Right lobe of liver (tissue), 6 donors: Measurements from ENCODE around the gene NTM. TPM values are rescaled to one million over a fixed set of nuclear protein-coding genes. Genes with fewer than 3 reads are reported as not detected.

Experiments
- ATAC-seq, 4 donors: fragments of 200-7000 bp; cut with Tn5 transposase; one replicate each; pipeline ENCODE4 v1.9.1; 2020; ENCODE audit warnings: mild to moderate bottlenecking in 4 of 4, moderate library complexity in 4 of 4
- DNase-seq, 3 donors: peaks; one replicate each; pipeline ENCODE4 v3.0.0-alpha.2; 2020
- H3K27ac ChIP-seq, 3 donors: fragments of 200-600 bp; one replicate each; pipeline ENCODE4 v1.8.0; 2022
- H3K27me3 ChIP-seq, 2 donors: fragments of 200-600 bp; one replicate each; pipeline ENCODE4 v1.8.0; 2022
- H3K36me3 ChIP-seq, 4 donors: fragments of 200-600 bp; sonication (generic) in 1 of 4; one replicate each; pipeline versions ENCODE4 v1.5.1 to v1.8.0; 2017 to 2022; ENCODE audit warnings: control low read depth in 1 of 4
- H3K4me1 ChIP-seq, 4 donors: fragments of 200-600 bp; sonication (generic) in 1 of 4; one replicate each; pipeline versions ENCODE4 v1.5.1 to v1.8.0; 2017 to 2022; ENCODE audit warnings: control low read depth in 1 of 4
- H3K4me3 ChIP-seq, 3 donors: fragments of 200-600 bp; one replicate each; pipeline ENCODE4 v1.8.0; 2022
- H3K9me3 ChIP-seq, 4 donors: fragments of 200-600 bp; sonication (generic) in 1 of 4; one replicate each; pipeline versions ENCODE4 v1.5.1 to v1.8.0; 2017 to 2022; ENCODE audit warnings: control low read depth in 1 of 4
- POLR2A ChIP-seq: fragments of 450-650 bp; IDR thresholded peaks from one replicate; pipeline ENCODE4 v1.6.1; 2017; ENCODE audit warnings: antibody characterized with exemption, mild to moderate bottlenecking
- WGBS: methylation state at CpG from one replicate; pipeline ENCODE4 v1.1.6; 2018; ENCODE audit warnings: low coverage, low lambda C conversion rate; ENCODE audit not compliant: insufficient coverage; ENCODE audit errors: missing lambda C conversion rate; 5-methylcytosine and 5-hydroxymethylcytosine counted together
- intact Hi-C, 2 donors: fragments of 100-400 bp; cut with DNase I; formaldehyde crosslinking; loops; one replicate each; pipeline versions ENCODE4 v1.11.2 to v1.14.1; 2022
- total RNA-seq, 6 experiments: library from RNA; depleted of rRNA in 2 of 6; stranded (reverse); fragments of >200 nt in 2 of 6; fragmentation: NEBNext Ultra II Directional in 3 of 6; extraction: Animal tissue kit (Norgen Biotek cat#: 25700) in 3 of 6; gene quantifications; one replicate each; pipeline versions ENCODE4 v1.1.0 to v1.2.4, GENCODE V29; 2016 to 2023
- TF ChIP-seq, protein P1 (sequence below), 4 donors: fragments of 200-600 bp in 3 of 4; fragments of 450-650 bp in 1 of 4; IDR thresholded peaks; one replicate each; pipeline versions ENCODE4 v1.5.1 to v1.8.0; 2016 to 2022; ENCODE audit warnings: antibody characterized with exemption in 4 of 4, mild to moderate bottlenecking in 2 of 4
- donor health status: DM: no; HTN: yes; CAD: no.
- donor health status: DM: no; HTN: no; CAD: no.
- donor health status: DM: no; HTN: no; CAD: no.
- donor health status: DM: no; HTN: yes; CAD: no.
- donor health status: DM: no; HTN: yes; CAD: no.

The NTM gene
- total RNA-seq, 6 experiments from 2014 or later = 0.35 TPM; not detected in 5

DNA sequence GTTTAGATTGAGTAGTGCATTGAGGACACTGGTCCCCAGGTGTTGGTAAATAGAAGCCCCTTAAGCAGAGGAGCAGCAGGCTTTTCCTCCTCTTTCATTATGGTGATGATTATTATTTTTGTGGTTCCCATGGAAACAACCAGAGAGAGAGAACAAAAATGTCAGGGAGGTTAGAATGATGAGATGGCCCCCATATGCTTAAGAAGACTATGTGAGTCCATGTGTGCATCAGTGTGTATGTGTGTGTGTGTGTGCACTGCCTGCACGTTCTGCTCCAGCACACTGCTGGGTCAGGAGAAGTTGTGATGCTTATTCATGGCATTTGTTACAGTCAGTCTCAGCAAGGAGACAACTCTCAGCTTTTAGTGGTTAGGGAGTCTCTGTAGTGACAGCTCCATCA lies 724.2 kb downstream of the NTM start:
- Histone ChIP-seq H3K4me1 (no peaks in the 10 kb centered on the region), H3K9me3 (no peaks in the 10 kb centered on the region), H3K27me3 (no peaks in the 10 kb centered on the region), H3K27ac (no peak overlapping the region), H3K36me3 (no peaks in the 10 kb centered on the region), H3K4me3 (no peak overlapping the region)
- TF ChIP-seq, protein P1, sequence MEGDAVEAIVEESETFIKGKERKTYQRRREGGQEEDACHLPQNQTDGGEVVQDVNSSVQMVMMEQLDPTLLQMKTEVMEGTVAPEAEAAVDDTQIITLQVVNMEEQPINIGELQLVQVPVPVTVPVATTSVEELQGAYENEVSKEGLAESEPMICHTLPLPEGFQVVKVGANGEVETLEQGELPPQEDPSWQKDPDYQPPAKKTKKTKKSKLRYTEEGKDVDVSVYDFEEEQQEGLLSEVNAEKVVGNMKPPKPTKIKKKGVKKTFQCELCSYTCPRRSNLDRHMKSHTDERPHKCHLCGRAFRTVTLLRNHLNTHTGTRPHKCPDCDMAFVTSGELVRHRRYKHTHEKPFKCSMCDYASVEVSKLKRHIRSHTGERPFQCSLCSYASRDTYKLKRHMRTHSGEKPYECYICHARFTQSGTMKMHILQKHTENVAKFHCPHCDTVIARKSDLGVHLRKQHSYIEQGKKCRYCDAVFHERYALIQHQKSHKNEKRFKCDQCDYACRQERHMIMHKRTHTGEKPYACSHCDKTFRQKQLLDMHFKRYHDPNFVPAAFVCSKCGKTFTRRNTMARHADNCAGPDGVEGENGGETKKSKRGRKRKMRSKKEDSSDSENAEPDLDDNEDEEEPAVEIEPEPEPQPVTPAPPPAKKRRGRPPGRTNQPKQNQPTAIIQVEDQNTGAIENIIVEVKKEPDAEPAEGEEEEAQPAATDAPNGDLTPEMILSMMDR (IDR thresholded peaks at IDR 0.05) = no peak
- no peak for TF ChIP-seq POLR2A
- DNase-seq (no peak), ATAC-seq (no peak)
- intact Hi-C loops = no loop called here
- 0% methylated on average over 1 of the region's 1 CpG for WGBS

DNA sequence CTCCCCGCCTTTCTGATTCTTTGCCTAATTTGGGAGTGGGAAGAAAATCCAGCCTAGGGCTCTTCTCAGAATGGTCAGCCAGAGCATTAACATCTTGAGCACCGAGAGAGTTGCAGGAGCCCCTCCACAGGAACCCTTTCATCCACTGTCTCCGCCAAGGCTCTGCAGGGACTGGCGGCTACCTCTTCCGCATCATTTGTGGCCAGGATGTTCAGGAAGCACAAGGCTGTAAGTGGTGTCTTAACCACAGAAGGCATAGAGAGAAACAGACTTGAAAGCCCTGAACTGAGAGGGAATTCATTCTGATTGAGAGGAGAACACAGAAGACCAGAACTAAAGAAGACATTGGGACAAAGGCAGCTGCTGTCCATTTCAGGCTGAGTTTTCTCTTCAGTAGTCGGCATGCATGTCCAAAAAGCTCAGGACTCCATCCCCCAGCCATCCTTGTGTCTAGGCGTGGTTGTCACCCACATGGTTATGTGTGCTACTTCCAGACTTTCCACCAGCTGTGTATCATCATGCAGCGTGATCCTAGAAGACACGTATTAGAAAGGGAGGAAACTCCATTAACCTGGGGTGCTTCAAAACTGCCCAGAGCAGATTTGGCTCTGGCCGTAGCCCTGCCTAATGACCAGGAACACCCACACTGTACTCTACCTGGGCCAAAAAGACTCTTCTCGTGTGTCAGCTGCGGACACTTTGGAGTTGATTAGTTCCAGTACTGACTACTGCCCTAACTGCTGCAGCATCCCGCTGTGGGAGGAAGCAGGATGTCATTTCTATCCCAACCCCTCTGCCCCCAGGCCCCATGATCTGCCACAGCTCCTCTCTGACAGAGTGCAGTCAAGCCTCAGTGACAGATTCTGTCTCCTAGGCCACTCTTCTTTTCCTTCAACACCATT lies 725.1 kb downstream of the NTM start:
- Histone ChIP-seq H3K4me3 (no peak overlapping the region), H3K27me3 (no peaks in the 10 kb centered on the region), H3K4me1 (no peaks in the 10 kb centered on the region), H3K9me3 (no peaks in the 10 kb centered on the region), H3K36me3 (no peaks in the 10 kb centered on the region), H3K27ac (no peak overlapping the region)
- intact Hi-C loops = no loop called here
- TF ChIP-seq, protein P1 (IDR thresholded peaks at IDR 0.05) = no peak
- no peak for TF ChIP-seq POLR2A
- DNase-seq = no peak
- 47% methylated on average over 11 of the region's 13 CpGs for WGBS
- no peak for ATAC-seq

DNA sequence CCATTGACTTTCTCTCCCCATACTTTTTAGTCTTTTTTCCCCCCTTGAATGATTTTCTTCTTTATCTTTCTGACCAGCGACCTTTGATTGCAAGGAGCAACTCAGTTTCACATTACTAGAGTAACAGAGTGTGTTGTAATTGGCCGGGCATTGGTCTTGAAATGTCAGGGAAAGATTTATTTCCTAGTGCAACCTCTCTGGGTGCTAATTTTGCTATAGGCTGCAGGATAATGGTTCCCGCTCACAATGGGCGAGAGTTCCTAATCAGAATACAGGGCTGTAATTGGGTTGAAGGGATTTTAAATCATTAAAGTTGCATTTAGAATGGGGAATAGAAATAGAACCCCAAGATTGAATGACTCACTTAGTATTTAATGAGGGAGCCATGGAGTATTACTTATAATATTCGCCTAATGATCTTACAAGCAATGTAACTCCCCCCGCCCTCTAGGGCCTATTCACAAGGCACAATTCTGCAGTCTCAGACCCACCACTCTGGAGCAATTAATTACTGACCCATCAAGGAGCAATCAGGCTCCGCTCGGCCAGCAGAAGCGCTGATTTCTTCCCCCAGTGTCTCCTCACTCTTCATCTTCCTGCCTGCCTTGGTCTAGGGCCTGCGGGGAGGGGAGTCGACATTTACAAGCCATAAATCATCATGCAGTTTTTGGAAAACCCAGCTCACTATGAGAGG lies 725.9 kb downstream of the NTM start:
- Histone ChIP-seq H3K9me3 (no peaks in the 10 kb centered on the region), H3K27ac (no peak overlapping the region), H3K36me3 (no peaks in the 10 kb centered on the region), H3K4me3 (no peak overlapping the region), H3K4me1 (no peaks in the 10 kb centered on the region), H3K27me3 (no peaks in the 10 kb centered on the region)
- no peak for TF ChIP-seq POLR2A
- TF ChIP-seq, protein P1 (IDR thresholded peaks at IDR 0.05) = no peak
- ATAC-seq (no peak), DNase-seq (no peak)
- 54% methylated on average over 11 of the region's 11 CpGs for WGBS
- intact Hi-C loops = no loop called here

DNA sequence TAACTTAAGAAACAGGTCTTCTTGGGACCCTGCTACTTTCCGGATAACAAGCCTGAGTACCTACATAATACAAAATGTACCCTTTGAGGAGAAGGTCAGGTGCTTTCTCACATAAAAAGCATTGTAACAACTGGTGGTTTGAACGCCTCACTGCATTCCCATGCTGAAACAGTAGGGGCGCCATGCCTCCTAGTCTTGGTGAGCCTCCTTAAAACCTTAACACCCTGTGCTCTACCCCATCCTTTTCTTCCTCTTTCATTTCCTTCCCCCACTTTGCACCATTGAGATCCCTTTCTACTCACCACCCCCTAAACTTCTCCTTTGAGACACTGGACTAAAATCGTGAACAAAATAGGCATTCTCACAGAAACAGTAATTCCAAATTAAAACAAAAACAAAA lies 729.3 kb downstream of the NTM start:
- ATAC-seq (peak; percentile 44 to 67 (median 55)), DNase-seq (no peak)
- TF ChIP-seq, protein P1 (IDR thresholded peaks at IDR 0.05) = peak in 3 of 4 donors; percentile 14 to 25 (median 20)
- no peak for TF ChIP-seq POLR2A
- Histone ChIP-seq H3K27me3 (no peaks in the 10 kb centered on the region), H3K27ac (no peak overlapping the region), H3K9me3 (no peaks in the 10 kb centered on the region), H3K4me1 (no peaks in the 10 kb centered on the region), H3K4me3 (no peak overlapping the region), H3K36me3 (no peaks in the 10 kb centered on the region)
- intact Hi-C loops = no loop called here
- 26% methylated on average over 4 of the region's 4 CpGs for WGBS
